Spleen (tissue), 7 donors: ENCODE data around the gene BSND.

ENCODE experiments used
- POLR2A ChIP-seq, 3 donors: fragments of 450-650 bp; IDR thresholded peaks; one replicate each; pipeline ENCODE4 v1.5.1; 2017; ENCODE audit warnings: antibody characterized with exemption in 3 of 3, mild to moderate bottlenecking in 1 of 3
- POLR2AphosphoS5 ChIP-seq, 3 donors: sonication (generic); formaldehyde crosslinking; IDR thresholded peaks; one replicate each; pipeline ENCODE4 v1.5.1; 2017; ENCODE audit warnings: antibody characterized with exemption in 3 of 3
- TF ChIP-seq, protein P1 (sequence below), 11 experiments: fragments of 200-600 bp in 7 of 11; fragments of 450-650 bp in 4 of 11; sonication (generic) in 4 of 11; IDR thresholded peaks in 8 of 11; conservative IDR thresholded peaks in 3 of 11; 1 replicate in 7 of 11; 2 replicates in 4 of 11; pipeline versions ENCODE4 v1.4.0 to v1.8.0; 2016 to 2021; ENCODE audit warnings: antibody characterized with exemption in 11 of 11, inconsistent platforms in 4 of 11, mild to moderate bottlenecking in 1 of 11
- donor health status: DM: no; HTN: no; CAD: no; lungs with moderate emphysema.
- donor health status: DM: no; HTN: no; CAD: no.
- donor health status: DM: no; HTN: no; CAD: no.

DNA sequence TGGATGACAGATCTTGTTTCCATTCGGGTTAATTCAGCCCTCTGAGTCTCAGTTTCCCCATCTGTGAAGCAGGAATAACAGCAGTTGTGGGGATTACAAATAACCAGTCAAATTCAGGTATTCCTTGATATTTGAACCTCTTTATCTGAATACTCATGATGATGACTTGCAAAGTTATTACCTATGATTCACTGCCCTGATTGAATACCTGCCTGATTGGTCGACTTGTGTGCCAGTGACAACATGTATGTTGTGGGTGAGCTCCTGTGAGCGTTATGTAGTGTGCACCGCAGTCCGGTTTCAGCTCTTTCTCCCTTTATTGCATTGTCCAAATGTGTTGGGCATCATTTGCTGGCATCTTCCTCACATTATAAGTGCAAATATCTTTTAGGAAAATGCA, 27.8 kb upstream of the BSND start:
- TF ChIP-seq, protein P1, sequence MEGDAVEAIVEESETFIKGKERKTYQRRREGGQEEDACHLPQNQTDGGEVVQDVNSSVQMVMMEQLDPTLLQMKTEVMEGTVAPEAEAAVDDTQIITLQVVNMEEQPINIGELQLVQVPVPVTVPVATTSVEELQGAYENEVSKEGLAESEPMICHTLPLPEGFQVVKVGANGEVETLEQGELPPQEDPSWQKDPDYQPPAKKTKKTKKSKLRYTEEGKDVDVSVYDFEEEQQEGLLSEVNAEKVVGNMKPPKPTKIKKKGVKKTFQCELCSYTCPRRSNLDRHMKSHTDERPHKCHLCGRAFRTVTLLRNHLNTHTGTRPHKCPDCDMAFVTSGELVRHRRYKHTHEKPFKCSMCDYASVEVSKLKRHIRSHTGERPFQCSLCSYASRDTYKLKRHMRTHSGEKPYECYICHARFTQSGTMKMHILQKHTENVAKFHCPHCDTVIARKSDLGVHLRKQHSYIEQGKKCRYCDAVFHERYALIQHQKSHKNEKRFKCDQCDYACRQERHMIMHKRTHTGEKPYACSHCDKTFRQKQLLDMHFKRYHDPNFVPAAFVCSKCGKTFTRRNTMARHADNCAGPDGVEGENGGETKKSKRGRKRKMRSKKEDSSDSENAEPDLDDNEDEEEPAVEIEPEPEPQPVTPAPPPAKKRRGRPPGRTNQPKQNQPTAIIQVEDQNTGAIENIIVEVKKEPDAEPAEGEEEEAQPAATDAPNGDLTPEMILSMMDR (IDR thresholded peaks at IDR 0.05 in 8 of 11, conservative IDR thresholded peaks at IDR 0.05 in 3 of 11): no peak
- TF ChIP-seq POLR2AphosphoS5 (IDR thresholded peaks at IDR 0.05): no peak
- no peak for TF ChIP-seq POLR2A (IDR thresholded peaks at IDR 0.05)
